HEK293 (cell line): ENCODE data around the gene DTL.

Experiments used
- CTCF ChIA-PET: fragments of 350-600 bp; formaldehyde crosslinking; extraction: SDS; loops from one replicate; lab custom pipeline; 2021; ENCODE audit warnings: antibody characterized with exemption; lab: Yijun Ruan, JAX
- POLR2A ChIA-PET: fragments of 300-600 bp; formaldehyde crosslinking; extraction: SDS; loops from one replicate; lab custom pipeline; 2020; ENCODE audit warnings: antibody characterized with exemption, inconsistent platforms; lab: Yijun Ruan, JAX
- H3K27ac ChIP-seq: fragments of 200-500 bp; sonication (Bioruptor generic); 2 replicates; pipeline ENCODE4 v1.5.1; 2014; ENCODE audit warnings: low read depth, low read length, control low read depth, inconsistent platforms; ENCODE audit errors: extremely low read depth
- H3K36me3 ChIP-seq, 2 experiments: fragments of 200-500 bp in 1 of 2; sonication (Bioruptor generic) in 1 of 2; 1 replicate in 1 of 2; 2 replicates in 1 of 2; pipeline ENCODE4 v1.5.1; 2014 to 2017; ENCODE audit warnings: inconsistent platforms in 2 of 2, low read length in 2 of 2; ENCODE audit not compliant: control insufficient read depth in 2 of 2, insufficient read depth in 1 of 2
- H3K4me1 ChIP-seq: fragments of 200-500 bp; sonication (Bioruptor generic); 2 replicates; pipeline ENCODE4 v1.5.1; 2014; ENCODE audit warnings: mild to moderate bottlenecking, low read length, inconsistent platforms; ENCODE audit not compliant: control insufficient read depth, insufficient read depth
- H3K4me3 ChIP-seq: 2 replicates; pipeline ENCODE4 v1.5.1; 2011; ENCODE audit warnings: low read depth, mild to moderate bottlenecking, control low read depth, low read length, moderate library complexity
- H3K9me3 ChIP-seq: fragments of 200-500 bp; sonication (Bioruptor generic); 2 replicates; pipeline ENCODE4 v1.5.1; 2014; ENCODE audit warnings: low read depth, low read length, inconsistent platforms; ENCODE audit not compliant: control insufficient read depth, insufficient read depth
- HOXC10 ChIP-seq: sonication (generic); formaldehyde crosslinking; IDR thresholded peaks from 2 replicates; pipeline ENCODE4 v1.8.1; 2023; ENCODE audit warnings: mild to moderate bottlenecking, missing genetic modification reagents
- INSM2 ChIP-seq: fragments of 450-650 bp; formaldehyde crosslinking; IDR thresholded peaks from 2 replicates; pipeline ENCODE4 v1.5.1; 2016; ENCODE audit warnings: missing biosample characterization, missing genetic modification characterization
- MEIS1 ChIP-seq: sonication (generic); formaldehyde crosslinking; IDR thresholded peaks from 2 replicates; pipeline ENCODE4 v1.8.1; 2022; ENCODE audit warnings: missing genetic modification reagents, mild to moderate bottlenecking, borderline replicate concordance
- MYNN ChIP-seq: fragments of 450-650 bp; formaldehyde crosslinking; IDR thresholded peaks from 2 replicates; pipeline ENCODE4 v1.5.1; 2016; ENCODE audit warnings: missing biosample characterization, missing genetic modification characterization, borderline replicate concordance
- SETDB1 ChIP-seq: IDR thresholded peaks from one replicate; pipeline ENCODE4 v1.6.1; 2017; ENCODE audit warnings: mild to moderate bottlenecking, low read length, moderate library complexity, mixed read lengths; ENCODE audit not compliant: insufficient read length
- WT1 ChIP-seq: fragments of 450-650 bp; formaldehyde crosslinking; IDR thresholded peaks from 2 replicates; pipeline ENCODE4 v1.5.1; 2016; ENCODE audit warnings: missing biosample characterization, missing genetic modification characterization
- ZBTB49 ChIP-seq: fragments of 450-650 bp; formaldehyde crosslinking; IDR thresholded peaks from 2 replicates; pipeline ENCODE4 v1.5.1; 2016; ENCODE audit warnings: missing biosample characterization, missing genetic modification characterization, low read depth
- ZNF10 ChIP-seq: fragments of 450-650 bp; formaldehyde crosslinking; IDR thresholded peaks from 2 replicates; pipeline ENCODE4 v1.5.1; 2017; ENCODE audit warnings: missing biosample characterization, missing genetic modification characterization
- ZNF19 ChIP-seq: fragments of 450-650 bp; formaldehyde crosslinking; IDR thresholded peaks from 2 replicates; pipeline ENCODE4; 2016; ENCODE audit warnings: missing biosample characterization, missing genetic modification characterization, low read depth
- ZNF202 ChIP-seq: fragments of 450-650 bp; formaldehyde crosslinking; IDR thresholded peaks from 2 replicates; pipeline ENCODE4 v1.5.1; 2016; ENCODE audit warnings: missing biosample characterization, missing genetic modification characterization, borderline replicate concordance
- ZNF221 ChIP-seq: fragments of 450-650 bp; formaldehyde crosslinking; IDR thresholded peaks from 2 replicates; pipeline ENCODE4 v1.5.1; 2017; ENCODE audit warnings: missing biosample characterization, missing genetic modification characterization, borderline replicate concordance
- ZNF391 ChIP-seq: fragments of 450-650 bp; formaldehyde crosslinking; IDR thresholded peaks from 2 replicates; pipeline ENCODE4 v1.5.1; 2016; ENCODE audit warnings: low read depth, missing biosample characterization, missing genetic modification characterization, borderline replicate concordance
- ZNF423 ChIP-seq: fragments of 450-650 bp; formaldehyde crosslinking; IDR thresholded peaks from 2 replicates; pipeline ENCODE4 v1.5.1; 2016; ENCODE audit warnings: missing biosample characterization, missing genetic modification characterization
- ZNF558 ChIP-seq: fragments of 450-650 bp; formaldehyde crosslinking; IDR thresholded peaks from 2 replicates; pipeline ENCODE4 v1.5.1; 2016; ENCODE audit warnings: missing biosample characterization, missing genetic modification characterization
- ZNF785 ChIP-seq: fragments of 450-650 bp; formaldehyde crosslinking; IDR thresholded peaks from 2 replicates; pipeline ENCODE4 v1.5.1; 2016; ENCODE audit warnings: missing biosample characterization, missing genetic modification characterization
- ZNF792 ChIP-seq: fragments of 450-650 bp; formaldehyde crosslinking; IDR thresholded peaks from 2 replicates; pipeline ENCODE4 v1.5.1; 2016; ENCODE audit warnings: missing biosample characterization, missing genetic modification characterization
- TF ChIP-seq, protein P1 (sequence below): fragments of 450-650 bp; formaldehyde crosslinking; IDR thresholded peaks from 2 replicates; pipeline ENCODE4 v1.5.1; 2016; ENCODE audit warnings: missing biosample characterization, missing genetic modification characterization
- TF ChIP-seq, protein P2 (sequence below): fragments of 450-650 bp; formaldehyde crosslinking; conservative IDR thresholded peaks from 2 replicates; pipeline ENCODE4 v1.5.1; 2016; ENCODE audit warnings: low read depth, missing biosample characterization, missing genetic modification characterization

The DTL gene

GRCh38 chr1:212078826-212079225 lies 43.3 kb downstream of the DTL start:
- Histone ChIP-seq H3K27ac (no peak overlapping the region), H3K9me3 (no peaks in the 10 kb centered on the region), H3K36me3 (peaks cover 64 to 93% of the 10 kb centered on the region in 2 experiments), H3K4me3 (no peak overlapping the region), H3K4me1 (no peaks in the 10 kb centered on the region)
- ChIA-PET POLR2A (no interaction called here), CTCF (interaction anchor here (0.6 to 4.1 kb wide), 7 partner anchors 8 to 380 kb away, joined by 3 to 21 read pairs (median 3); partner anchors contain the start of genes DTL and INTS7)
- no peak for TF ChIP-seq ZNF423
- no peak for TF ChIP-seq ZNF792
- TF ChIP-seq ZNF10: no peak
- TF ChIP-seq, protein P1, sequence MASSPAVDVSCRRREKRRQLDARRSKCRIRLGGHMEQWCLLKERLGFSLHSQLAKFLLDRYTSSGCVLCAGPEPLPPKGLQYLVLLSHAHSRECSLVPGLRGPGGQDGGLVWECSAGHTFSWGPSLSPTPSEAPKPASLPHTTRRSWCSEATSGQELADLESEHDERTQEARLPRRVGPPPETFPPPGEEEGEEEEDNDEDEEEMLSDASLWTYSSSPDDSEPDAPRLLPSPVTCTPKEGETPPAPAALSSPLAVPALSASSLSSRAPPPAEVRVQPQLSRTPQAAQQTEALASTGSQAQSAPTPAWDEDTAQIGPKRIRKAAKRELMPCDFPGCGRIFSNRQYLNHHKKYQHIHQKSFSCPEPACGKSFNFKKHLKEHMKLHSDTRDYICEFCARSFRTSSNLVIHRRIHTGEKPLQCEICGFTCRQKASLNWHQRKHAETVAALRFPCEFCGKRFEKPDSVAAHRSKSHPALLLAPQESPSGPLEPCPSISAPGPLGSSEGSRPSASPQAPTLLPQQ (tag by site-specific recombination): no peak
- no peak for TF ChIP-seq INSM2
- TF ChIP-seq SETDB1: no peak
- no peak for TF ChIP-seq ZNF785
- TF ChIP-seq ZNF221 (tag by site-specific recombination): no peak
- TF ChIP-seq WT1 (tag by site-specific recombination): no peak
- TF ChIP-seq ZBTB49 (tag by site-specific recombination): no peak
- TF ChIP-seq HOXC10: no peak
- no peak for TF ChIP-seq ZNF558 (tag by site-specific recombination)
- no peak for TF ChIP-seq ZNF19
- TF ChIP-seq MYNN (tag by site-specific recombination): no peak
- no peak for TF ChIP-seq ZNF202
- TF ChIP-seq MEIS1 (CRISPR knock-in tag): no peak
- no peak for TF ChIP-seq ZNF391 (tag by site-specific recombination)

GRCh38 chr1:212082765-212083406 lies 47.3 kb downstream of the DTL start:
- CTCF ChIA-PET: interaction anchor here (4.1 kb wide), 1 partner anchor 12 kb away, joined by 21 read pairs; no protein-coding TSS in a partner anchor
- no peak overlapping the region for H3K4me3 ChIP-seq
- peaks cover 5% of the 10 kb centered on the region for H3K4me1 ChIP-seq
- POLR2A ChIA-PET: no interaction called here
- H3K9me3 ChIP-seq: no peaks in the 10 kb centered on the region
- peaks cover 54 to 83% of the 10 kb centered on the region in 2 experiments for H3K36me3 ChIP-seq
- TF ChIP-seq, protein P2, sequence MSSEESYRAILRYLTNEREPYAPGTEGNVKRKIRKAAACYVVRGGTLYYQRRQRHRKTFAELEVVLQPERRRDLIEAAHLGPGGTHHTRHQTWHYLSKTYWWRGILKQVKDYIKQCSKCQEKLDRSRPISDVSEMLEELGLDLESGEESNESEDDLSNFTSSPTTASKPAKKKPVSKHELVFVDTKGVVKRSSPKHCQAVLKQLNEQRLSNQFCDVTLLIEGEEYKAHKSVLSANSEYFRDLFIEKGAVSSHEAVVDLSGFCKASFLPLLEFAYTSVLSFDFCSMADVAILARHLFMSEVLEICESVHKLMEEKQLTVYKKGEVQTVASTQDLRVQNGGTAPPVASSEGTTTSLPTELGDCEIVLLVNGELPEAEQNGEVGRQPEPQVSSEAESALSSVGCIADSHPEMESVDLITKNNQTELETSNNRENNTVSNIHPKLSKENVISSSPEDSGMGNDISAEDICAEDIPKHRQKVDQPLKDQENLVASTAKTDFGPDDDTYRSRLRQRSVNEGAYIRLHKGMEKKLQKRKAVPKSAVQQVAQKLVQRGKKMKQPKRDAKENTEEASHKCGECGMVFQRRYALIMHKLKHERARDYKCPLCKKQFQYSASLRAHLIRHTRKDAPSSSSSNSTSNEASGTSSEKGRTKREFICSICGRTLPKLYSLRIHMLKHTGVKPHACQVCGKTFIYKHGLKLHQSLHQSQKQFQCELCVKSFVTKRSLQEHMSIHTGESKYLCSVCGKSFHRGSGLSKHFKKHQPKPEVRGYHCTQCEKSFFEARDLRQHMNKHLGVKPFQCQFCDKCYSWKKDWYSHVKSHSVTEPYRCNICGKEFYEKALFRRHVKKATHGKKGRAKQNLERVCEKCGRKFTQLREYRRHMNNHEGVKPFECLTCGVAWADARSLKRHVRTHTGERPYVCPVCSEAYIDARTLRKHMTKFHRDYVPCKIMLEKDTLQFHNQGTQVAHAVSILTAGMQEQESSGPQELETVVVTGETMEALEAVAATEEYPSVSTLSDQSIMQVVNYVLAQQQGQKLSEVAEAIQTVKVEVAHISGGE (tag by site-specific recombination): no peak
- H3K27ac ChIP-seq: no peak overlapping the region
